Activated CD4-positive, alpha-beta T cell treated with anti-CD3 and anti-CD28 coated beads, Interleukin-2, amount 50 U/mL, for 24 hours (primary cell): Measurements from ENCODE around the gene NCAM1.

Source experiments
- DNase-seq, 2 donors: peaks; one replicate each; pipeline ENCODE4 v3.0.0-alpha.2; 2020; ENCODE audit warnings: low read depth in 1 of 2, low spot score in 1 of 2

The NCAM1 gene

DNA sequence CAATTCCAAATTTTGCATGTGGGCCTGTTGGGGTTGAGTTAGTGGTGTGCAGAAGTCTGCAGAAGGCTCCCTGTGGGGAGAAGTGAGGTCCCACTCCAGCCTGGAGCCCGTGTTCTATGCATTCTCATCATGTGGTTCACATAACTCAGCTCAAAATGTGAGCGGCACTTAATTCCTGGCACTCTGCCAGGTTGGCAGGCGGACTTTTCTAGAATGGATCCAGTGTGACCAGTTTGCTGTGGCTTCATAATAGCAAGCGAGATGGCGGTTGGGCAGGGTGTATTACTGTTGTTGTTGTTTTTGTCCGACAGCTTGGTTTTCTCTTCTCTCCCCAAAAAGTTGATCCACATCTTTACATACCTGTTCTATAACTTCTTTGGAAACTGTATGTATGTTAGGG is 206.4 kb downstream of the NCAM1 start:
- DNase-seq: no peak

DNA sequence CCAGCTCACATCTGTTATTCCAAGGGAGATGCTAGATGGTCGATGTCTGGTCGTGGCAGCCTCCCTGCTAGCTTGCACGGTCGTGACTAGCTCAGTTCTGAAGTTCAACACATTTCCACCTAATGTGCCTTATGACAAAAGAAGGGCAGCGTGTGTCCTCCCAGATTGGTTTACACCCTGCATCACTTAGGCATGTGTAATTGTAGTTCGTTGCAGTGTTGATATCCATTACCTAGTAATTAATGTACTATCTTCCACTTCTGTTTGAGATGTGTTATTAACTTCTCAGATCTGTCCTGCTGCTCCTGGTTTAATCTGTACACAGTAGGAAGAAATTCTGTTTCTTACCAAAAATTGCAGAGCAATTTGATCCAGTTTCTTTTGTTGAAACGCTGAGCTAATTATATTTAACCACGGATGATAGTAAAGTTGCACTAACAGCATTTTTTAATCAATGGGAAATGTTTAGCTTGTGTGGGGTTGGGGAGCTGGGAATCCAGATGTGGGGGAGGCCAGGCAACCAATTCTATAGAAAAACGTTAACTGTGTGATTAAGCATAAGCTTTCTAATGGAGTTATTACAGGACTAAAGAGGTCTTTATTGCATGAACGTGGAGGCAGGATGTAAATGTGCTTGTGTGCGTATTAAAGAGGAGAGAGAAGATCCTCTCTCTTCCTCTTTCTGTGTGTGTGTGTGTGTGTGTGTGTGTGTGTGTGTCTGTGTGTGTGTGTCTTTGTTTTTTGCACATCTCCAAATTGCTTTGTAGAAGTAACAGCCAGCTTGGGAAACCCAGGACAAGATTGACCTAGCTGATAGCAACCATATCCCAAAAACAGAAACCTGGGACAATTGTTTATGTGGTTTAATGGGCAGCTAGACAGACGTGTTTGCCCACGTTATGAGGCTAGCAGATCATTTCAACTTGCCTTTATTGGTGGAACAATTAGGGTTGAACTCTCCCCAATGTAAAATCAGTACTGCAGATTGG is 207.4 kb downstream of the NCAM1 start:
- DNase-seq: no peak

DNA sequence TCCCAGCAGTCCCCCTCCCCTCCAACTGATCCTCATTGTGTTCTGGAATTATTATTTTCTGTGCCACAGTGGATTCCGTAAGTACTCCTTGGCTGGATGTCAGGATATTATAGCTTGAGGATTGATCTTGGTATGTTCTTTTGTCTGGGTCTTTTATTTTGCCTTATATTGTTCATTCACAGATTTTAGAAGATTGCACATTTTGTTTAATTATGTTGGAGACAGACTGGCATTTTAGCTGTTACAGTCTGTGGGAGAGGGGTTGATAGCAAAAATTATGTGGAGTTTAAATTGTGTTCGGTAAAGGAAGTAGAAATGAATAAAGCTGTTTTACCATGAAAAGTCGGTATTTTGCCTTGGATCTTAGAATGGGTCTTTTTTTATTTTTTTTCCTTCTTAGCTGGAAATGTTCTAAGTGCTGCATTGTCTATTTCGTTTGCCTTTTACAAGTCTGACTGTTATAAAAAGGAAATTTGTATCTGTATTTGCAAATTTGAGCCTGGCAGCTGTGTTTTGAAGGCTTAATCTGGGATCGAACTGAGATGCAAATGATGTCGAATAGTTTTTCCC is 211.2 kb downstream of the NCAM1 start:
- DNase-seq: no peak

DNA sequence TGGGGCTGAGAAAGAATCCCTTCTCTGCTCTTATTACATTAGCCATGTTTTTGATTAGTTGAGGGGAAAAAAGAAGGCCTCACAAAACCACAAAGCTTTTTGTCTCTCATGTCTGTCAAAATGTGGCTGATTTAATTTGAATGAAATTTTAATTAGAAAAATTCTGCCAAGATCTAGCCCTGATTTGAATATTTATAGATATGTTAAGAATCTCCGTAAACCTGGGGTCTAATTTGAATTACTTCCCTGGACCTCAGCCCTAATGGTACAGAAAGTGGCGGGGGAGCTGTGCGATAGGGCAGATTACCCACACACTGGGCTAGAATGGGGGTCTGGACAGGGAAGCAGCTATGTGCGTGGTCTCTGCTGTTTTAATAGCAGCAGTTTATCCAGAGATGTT is 211.9 kb downstream of the NCAM1 start:
- DNase-seq: no peak

DNA sequence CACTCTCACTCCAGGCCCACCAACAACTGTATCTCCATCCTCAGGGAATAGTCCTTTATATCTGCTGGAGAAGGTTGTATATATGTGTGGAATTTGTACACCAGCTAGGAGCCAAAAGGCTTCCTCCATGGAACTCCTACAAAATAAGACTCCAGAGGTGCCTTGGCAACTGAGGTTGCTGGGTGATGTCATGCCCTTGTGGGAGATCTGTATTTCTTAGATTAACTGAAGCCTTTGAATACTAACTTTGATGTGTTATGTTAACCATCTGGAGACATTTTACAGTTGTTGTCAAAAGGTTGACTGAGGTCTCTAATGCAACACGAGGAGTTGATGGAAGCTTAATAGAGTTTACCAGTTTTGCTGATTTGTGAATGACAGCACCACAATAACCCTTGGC is 213.7 kb downstream of the NCAM1 start:
- no peak for DNase-seq

DNA sequence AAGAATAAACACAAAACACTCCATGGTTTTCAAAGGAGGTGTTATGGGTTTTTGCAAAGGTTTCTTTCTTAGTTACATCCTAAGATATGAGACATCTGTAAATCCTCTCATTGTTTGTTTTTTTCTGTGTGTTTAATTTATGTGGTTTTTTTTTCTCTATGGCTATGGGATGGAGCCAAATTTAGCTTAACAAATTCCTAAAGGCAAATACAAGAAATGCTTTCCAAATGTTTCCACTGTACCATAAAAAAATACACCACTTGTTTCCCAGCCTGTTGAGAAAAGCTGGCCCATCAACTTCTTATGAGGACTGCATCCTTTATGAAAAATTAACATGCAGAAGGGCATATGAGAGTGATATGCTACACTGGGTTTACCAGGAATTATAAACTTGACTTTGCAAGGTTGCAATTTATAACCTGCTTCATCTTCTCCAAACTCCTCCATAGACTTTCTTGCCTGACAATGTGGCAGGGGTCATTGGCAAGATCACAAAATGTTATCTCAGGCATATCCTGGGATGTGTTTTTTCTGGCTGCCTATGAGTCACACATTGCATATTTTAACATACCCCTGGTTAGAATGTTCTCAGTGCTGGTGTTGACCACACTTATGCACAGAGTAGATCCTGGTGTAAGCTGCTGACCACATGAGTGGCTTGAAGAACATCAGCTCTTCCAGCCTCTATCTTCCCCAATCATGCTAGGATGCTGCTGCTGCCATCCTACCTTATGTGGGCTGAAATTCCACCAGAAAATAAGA is 215.6 kb downstream of the NCAM1 start:
- no peak for DNase-seq

DNA sequence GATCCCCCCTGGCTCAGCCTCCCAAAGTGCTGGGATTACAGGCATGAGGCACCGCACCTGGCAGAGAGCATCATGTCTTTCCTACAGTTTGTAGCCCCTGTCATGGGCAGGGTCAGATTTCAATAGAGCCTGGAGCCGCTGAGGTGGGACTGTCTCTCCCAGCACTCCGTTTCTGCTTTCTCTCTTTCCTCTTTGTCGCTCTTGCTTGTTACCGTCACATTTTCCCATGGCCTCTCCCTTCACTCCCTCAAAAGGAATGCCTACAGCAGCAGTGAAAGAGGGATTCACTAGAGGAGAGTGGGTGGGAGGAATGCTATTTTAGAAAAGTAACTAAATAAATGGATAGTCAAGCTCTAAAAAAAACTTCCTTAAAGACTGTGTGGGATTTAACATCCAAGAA is 216.5 kb downstream of the NCAM1 start:
- DNase-seq: no peak

DNA sequence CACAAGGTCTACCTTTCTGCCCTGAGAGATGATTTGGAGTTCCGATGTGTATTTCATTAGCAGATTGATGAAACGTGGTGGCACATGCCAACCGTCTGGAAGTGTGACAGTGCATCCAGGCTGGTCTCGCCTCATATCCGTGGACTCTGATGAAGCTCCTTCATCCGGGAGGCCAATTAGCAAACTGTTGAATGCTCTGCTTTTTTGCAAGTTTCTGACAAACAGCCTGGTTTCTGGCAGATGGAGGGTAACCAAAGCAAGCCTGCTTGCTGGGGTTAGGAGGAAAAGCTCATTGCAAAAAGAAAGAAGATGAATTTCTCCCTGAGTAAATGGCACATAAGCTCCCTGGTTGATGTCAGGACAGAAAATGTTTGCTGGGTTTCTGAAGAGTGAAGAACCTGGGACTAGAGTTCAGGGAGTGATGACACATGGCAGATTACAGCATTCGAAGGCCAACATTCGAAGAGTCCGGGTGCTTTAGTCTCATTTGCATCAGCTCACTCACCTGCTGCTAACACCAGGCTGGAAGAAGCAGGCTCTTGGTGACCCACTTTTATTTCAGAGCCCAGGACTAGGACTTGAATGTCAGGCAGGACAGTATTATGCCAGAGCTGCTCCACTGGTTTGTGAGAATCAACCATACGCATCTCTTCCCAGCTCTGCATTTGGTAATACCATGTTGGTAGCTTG is 217.3 kb downstream of the NCAM1 start:
- no peak for DNase-seq

DNA sequence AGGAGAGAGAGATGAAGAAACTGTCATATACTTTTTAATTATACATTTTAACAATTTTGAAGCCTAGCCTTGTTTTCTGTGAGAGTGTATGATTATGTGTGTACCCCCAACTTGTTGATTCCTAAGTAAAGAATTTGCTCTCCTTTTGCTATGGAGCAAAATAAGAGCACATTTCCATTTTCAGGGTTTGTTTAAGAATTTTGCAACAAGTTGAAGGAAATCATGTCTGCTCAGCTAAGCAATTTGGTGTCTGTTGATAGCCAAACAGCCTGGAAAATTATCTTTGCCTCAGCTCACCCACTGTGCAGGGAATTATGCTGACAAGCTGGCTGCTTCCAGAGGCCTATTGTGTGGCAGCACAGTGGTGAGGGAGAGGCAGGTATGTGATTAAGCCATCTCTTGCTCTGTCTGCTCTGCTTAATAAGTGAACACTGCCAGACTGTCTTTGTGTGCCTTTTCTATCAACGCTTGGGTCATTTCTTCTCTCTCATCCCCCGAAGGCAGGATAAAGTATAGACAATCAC is 218.0 kb downstream of the NCAM1 start:
- DNase-seq: no peak

DNA sequence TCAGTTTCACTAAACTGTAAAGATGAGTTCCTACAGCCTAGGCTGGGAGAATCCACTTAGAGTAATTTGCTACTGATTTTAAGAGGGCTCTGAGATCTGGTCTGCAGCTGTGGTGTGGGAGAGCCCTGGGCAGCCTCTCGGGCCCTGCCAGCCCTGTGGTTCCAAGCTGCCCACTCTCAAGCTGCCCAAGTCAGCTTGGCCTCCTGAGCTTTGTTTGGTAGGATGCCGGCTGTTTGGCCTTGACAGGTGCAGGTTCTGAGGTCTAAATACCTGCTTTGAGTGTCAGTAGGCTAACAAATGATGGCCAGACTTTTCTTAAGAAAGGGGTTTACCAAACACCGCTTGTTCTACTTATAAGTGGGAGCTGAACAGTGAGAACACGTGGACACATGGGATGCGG is 219.9 kb downstream of the NCAM1 start:
- DNase-seq: no peak

DNA sequence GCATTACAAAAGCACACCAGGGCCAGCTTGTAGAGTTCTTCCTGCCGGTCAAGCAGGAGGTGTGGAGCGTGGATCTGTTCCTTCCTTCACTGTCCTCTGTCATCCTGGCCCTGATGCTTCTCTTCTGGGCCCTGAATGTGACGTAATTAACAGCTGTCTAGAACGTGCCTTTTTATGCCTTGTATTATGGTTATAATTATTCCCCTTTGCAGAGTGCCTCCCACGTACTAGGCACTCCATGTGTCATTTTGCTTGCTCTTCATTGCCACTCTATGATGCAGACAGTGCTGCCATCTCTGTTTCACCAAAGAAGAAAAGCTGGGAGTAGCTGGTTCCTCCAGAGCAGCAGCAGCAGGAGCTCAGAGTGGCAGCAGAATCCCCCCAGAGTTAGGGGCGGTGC is 221.1 kb downstream of the NCAM1 start:
- no peak for DNase-seq

DNA sequence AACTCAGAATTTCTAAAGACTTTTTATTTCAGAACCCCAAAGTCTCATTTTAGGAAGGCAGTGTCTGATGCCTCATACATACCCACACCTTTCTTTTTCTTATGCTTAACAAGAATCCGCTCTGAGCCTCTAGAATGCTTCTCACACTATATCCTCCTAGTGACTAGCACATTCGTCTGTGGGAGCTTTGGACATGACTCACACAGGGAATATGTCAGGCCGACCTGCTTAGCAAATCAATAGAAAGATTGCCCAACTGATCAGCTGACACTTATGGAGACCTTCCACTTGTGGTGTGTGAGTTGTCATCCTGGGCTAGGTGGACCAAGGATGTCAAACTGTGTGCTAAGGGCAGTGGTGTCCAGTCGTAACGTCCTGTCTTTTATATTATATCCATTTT is 223.3 kb downstream of the NCAM1 start:
- no peak for DNase-seq

DNA sequence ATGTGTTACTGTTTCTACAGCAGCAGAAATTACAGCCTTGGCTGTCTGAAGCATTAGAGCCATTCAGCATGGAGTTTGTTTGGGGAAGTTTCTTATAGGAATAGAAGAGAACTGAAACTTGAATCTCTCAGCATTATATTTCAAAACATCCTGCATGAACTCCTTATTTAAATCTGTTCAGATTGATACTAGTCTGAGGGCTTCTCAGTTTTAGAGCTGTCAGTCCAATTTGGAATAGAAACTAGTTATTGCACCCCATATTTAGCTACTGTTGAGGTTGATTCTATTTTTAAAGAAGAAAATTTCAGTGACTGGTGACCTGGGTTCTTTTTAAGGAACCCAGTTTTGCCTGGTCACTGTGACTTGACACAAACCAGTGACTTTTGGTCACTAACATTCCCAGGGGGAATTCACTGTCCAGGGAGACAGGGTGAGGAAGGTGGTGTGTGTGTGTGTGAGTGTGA is 227.2 kb downstream of the NCAM1 start:
- no peak for DNase-seq

DNA sequence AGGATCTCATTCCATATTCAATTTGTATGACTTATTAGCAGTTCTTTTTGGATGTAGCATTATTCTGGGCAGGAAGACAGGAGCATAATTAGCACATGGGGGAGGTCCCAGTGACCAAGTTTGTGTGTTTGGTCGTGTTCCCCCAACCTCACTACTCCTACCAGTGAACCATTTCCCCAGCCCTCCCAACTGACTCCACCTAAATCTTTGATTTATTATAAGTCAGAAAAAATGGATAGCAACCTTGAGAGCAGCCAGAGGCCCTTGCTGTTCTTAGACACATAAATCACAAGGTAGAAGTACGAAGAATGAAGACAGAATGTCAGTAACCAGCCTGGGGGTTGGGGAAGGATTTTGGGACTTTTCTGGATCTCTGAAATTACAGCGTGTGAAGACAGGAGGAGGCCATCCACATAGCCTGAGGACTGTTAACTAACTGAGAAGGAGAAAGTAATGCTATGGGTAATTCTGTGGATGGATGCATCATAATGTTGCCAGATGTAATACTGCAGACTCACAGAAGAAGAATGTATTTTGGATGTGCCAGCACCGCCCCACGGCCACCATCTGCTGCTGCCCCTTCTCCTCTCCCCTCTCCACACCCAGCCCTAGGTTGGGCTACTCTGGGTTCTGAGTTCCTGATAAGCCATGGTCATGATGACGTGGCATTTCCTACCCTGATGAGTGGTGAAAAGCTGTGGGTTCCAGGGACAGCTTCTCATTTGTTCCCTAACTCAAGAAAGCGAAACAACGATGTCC is 228.9 kb downstream of the NCAM1 start:
- no peak for DNase-seq

DNA sequence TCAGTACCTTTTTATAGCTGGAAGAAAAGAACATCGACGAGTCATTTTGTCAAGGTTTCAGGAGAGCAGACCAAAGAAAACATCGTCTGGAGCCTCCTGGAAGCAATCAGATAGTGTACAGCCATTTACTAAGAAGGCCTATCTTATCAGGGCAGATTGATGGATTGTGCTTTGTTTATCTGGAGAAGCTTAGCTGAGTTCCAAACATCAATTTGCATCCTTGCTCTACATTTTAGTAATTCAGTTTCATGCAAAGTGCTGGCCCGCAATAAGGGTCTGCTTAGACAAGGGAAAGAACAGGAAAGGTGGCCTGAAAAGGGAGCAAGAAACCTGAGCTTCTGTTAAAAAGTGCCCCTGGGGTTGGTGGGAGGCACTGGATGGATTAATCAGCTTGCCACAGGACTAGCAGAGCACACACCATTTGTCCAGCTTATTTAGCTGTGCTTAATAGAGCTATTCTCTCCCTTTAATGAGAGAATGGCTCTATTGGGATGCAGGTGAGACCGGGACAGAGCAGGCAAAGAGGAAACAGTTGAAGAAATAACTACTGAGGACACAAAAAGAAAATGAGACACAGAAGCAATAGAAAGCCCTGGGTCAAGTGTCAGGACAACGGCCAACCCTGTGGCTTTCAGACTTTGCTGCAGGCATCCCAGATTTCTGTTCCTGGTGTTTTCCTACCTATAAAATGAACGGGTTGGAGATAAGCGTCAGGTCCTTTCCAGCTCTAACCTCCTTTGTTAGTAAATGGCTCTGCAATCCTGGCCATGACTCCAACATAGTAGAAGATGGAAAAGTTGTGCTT is 231.1 kb downstream of the NCAM1 start:
- DNase-seq: no peak

DNA sequence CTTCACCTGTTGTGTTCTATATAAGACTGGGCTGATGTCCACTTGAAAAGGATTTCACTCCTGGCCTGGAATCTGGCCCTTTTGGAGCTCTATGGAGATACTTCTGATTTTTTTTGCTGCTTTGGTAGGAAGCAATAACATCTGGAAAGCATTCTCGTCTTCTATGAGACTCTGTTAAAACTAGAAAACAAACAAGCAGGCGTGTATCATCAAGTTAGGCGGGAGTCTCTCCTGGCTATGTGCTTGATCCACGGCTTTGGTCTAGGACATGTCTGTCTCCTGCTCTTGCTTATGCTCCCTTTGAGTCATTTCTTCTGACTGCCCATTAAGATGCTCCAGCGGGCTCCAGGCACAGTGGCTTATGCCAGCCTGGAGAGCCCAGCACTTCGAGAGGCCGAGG is 231.8 kb downstream of the NCAM1 start:
- no peak for DNase-seq

DNA sequence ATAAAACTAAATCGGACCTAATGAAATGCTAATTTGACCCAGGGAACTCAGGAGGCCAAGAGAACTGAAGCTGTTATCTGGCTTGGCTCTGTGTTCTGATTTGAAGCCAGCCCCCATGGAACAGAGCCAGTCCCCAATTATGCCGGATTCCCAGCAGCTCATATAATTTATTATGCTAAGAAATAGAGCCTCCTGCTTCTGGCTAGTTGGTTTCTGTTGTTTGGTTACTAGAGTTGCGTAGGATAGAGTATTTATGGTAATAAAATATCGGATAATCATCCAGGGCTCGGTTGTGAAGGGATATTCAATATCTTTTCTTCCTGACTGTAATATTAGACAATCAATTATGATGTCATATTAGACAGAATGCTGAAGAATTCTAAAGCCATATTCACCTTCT is 232.7 kb downstream of the NCAM1 start:
- DNase-seq: no peak

DNA sequence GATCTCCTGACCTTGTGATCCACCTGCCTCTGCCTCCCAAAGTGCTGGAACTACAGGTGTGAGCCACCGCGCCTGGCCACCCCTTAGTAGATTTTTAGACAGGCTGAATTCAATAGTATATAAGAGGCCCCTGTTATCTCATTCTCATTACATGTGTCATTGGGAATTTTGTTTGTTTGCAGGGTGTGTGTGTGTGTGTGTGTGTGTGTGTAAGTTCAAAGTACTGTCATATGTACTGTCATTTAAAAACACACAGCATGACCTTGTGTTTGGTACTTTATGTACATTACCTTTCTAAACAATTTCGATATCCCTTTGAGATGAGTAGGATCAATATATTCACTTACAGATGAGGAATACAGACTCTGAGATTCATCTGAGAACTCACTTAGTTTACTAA is 234.5 kb downstream of the NCAM1 start:
- no peak for DNase-seq

DNA sequence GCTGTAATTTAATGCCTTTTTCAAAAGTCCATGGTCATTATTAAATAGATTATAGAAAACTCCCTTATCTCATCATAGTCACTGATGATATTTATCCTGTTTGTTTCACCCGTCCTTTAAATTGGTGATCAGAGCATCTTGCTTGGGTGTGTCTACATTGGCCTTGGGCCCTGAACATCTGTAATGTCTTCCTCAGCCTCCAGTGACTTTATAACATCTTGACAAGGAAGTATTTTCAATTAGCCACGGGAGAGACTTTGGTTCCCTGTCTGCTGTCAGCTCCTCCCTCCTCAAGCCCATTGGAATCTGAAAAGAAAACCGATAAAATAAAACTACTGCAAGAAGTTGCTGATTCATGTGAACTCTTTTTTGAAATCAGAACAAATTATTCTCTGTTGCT is 236.2 kb downstream of the NCAM1 start:
- no peak for DNase-seq
